Panc1 (cell line): ENCODE measurements around the gene FLT1. TPM values are rescaled to one million over a fixed set of nuclear protein-coding genes. Genes with fewer than 3 reads are reported as not detected.

ENCODE experiments used
- ATAC-seq: fragments of 200-7000 bp; cut with Tn5 transposase; 2 replicates; pipeline ENCODE4 v1.9.1; 2020; ENCODE audit warnings: mild to moderate bottlenecking, moderate library complexity
- BruUV-seq: library from RNA; stranded (reverse); fragments of 400-500 nt; replicated peaks from 2 replicates; lab custom pipeline; 2021; lab: Mats Ljungman, UMichigan
- CTCF ChIA-PET: fragments of 300-600 bp; sonication (Branson Sonifier 250); formaldehyde crosslinking; loops from one replicate; lab custom pipeline; 2022; ENCODE audit warnings: antibody characterized with exemption; lab: Charles Lee
- POLR2A ChIA-PET: fragments of 300-600 bp; sonication (Branson Sonifier 250); formaldehyde crosslinking; loops from one replicate; lab custom pipeline; 2022; ENCODE audit warnings: antibody characterized with exemption; lab: Charles Lee
- DNase-seq: peaks from one replicate; pipeline ENCODE4 v3.0.0-alpha.2; 2010; ENCODE audit warnings: low read depth, low spot score
- H3K27ac ChIP-seq: 2 replicates; pipeline ENCODE4 v1.5.1; 2011; ENCODE audit warnings: mild to moderate bottlenecking, low read length, inconsistent platforms
- H3K27me3 ChIP-seq: fragments of 200-500 bp; sonication (Bioruptor generic); 2 replicates; pipeline ENCODE4 v1.6.0; 2014; ENCODE audit warnings: low read length, inconsistent platforms; ENCODE audit not compliant: control insufficient read depth, insufficient read depth
- H3K36me3 ChIP-seq: fragments of 200-500 bp; sonication (Bioruptor generic); 2 replicates; pipeline ENCODE4 v1.5.1; 2014; ENCODE audit warnings: inconsistent platforms, mild to moderate bottlenecking, low read length, moderate library complexity; ENCODE audit not compliant: control insufficient read depth, insufficient read depth
- H3K4me1 ChIP-seq: 2 replicates; pipeline ENCODE4 v1.5.1; 2011; ENCODE audit warnings: inconsistent platforms, mild to moderate bottlenecking, low read length, moderate library complexity; ENCODE audit not compliant: control insufficient read depth, insufficient read depth
- H3K4me3 ChIP-seq, 2 experiments: 2 replicates each; pipeline ENCODE4 v1.5.1; 2011 to 2012; ENCODE audit warnings: low read depth in 2 of 2, low read length in 2 of 2, mild to moderate bottlenecking in 2 of 2, inconsistent platforms in 1 of 2, moderate library complexity in 1 of 2
- H3K9me3 ChIP-seq: fragments of 200-500 bp; sonication (Bioruptor generic); 2 replicates; pipeline ENCODE4 v1.5.1; 2014; ENCODE audit warnings: low read depth, mild to moderate bottlenecking, inconsistent platforms, low read length, moderate library complexity; ENCODE audit not compliant: control insufficient read depth, insufficient read depth
- POLR2AphosphoS5 ChIP-seq: IDR thresholded peaks from 2 replicates; pipeline ENCODE4 v1.6.1; 2012; ENCODE audit warnings: mild to moderate bottlenecking, low read depth, low read length, moderate library complexity
- SIN3A ChIP-seq: IDR thresholded peaks from 2 replicates; pipeline ENCODE4 v1.6.1; 2012; ENCODE audit warnings: low read depth, mild to moderate bottlenecking, low read length, moderate library complexity, borderline replicate concordance; ENCODE audit not compliant: insufficient read depth
- TCF7L2 ChIP-seq: IDR thresholded peaks from 2 replicates; pipeline ENCODE4 v1.6.1; 2011; ENCODE audit warnings: mild to moderate bottlenecking, low read depth, low read length, inconsistent platforms
- in situ Hi-C: cut with HindIII; loops from 2 replicates; pipeline ENCODE4 v1.10.0; 2016; ENCODE audit warnings: low sequenced_read_pairs, low pct_unique_long_range_greater_than_20kb
- intact Hi-C: fragments of 100-400 bp; cut with micrococcal nuclease; formaldehyde crosslinking; loops from one replicate; pipeline ENCODE4 v1.10.0; 2022; ENCODE audit not compliant: unreplicated experiment
- total RNA-seq: library from RNA; stranded (reverse); gene quantifications from one replicate; pipeline ENCODE4 v1.2.1, GENCODE V29; 2021; ENCODE audit not compliant: unreplicated experiment
- TF ChIP-seq, protein P1 (sequence below): fragments of 450-650 bp; IDR thresholded peaks from 2 replicates; pipeline ENCODE4 v1.5.1; 2017; ENCODE audit warnings: mild to moderate bottlenecking
- TF ChIP-seq, protein P2 (sequence below), 2 experiments: IDR thresholded peaks; 2 replicates each; pipeline ENCODE4 v1.6.1; 2011 to 2012; ENCODE audit warnings: low read depth in 2 of 2, control low read depth in 1 of 2, low read length in 1 of 2, mild to moderate bottlenecking in 1 of 2, moderate library complexity in 1 of 2; ENCODE audit not compliant: insufficient read depth in 1 of 2

Gene FLT1
- total RNA-seq, 1 experiment from 2014 or later, result 0.15 TPM

GRCh38 chr13:28329395-28330158 lies 165.4 kb downstream of the FLT1 start:
- Histone ChIP-seq H3K27ac (no peak overlapping the region), H3K27me3 (no peaks in the 10 kb centered on the region), H3K4me1 (no peaks in the 10 kb centered on the region), H3K36me3 (no peaks in the 10 kb centered on the region), H3K4me3 (no peak overlapping the region), H3K9me3 (no peaks in the 10 kb centered on the region)
- TF ChIP-seq, protein P1, sequence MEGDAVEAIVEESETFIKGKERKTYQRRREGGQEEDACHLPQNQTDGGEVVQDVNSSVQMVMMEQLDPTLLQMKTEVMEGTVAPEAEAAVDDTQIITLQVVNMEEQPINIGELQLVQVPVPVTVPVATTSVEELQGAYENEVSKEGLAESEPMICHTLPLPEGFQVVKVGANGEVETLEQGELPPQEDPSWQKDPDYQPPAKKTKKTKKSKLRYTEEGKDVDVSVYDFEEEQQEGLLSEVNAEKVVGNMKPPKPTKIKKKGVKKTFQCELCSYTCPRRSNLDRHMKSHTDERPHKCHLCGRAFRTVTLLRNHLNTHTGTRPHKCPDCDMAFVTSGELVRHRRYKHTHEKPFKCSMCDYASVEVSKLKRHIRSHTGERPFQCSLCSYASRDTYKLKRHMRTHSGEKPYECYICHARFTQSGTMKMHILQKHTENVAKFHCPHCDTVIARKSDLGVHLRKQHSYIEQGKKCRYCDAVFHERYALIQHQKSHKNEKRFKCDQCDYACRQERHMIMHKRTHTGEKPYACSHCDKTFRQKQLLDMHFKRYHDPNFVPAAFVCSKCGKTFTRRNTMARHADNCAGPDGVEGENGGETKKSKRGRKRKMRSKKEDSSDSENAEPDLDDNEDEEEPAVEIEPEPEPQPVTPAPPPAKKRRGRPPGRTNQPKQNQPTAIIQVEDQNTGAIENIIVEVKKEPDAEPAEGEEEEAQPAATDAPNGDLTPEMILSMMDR, result no peak
- TF ChIP-seq TCF7L2 (no peak), POLR2AphosphoS5 (no peak), SIN3A (no peak)
- TF ChIP-seq, protein P2, sequence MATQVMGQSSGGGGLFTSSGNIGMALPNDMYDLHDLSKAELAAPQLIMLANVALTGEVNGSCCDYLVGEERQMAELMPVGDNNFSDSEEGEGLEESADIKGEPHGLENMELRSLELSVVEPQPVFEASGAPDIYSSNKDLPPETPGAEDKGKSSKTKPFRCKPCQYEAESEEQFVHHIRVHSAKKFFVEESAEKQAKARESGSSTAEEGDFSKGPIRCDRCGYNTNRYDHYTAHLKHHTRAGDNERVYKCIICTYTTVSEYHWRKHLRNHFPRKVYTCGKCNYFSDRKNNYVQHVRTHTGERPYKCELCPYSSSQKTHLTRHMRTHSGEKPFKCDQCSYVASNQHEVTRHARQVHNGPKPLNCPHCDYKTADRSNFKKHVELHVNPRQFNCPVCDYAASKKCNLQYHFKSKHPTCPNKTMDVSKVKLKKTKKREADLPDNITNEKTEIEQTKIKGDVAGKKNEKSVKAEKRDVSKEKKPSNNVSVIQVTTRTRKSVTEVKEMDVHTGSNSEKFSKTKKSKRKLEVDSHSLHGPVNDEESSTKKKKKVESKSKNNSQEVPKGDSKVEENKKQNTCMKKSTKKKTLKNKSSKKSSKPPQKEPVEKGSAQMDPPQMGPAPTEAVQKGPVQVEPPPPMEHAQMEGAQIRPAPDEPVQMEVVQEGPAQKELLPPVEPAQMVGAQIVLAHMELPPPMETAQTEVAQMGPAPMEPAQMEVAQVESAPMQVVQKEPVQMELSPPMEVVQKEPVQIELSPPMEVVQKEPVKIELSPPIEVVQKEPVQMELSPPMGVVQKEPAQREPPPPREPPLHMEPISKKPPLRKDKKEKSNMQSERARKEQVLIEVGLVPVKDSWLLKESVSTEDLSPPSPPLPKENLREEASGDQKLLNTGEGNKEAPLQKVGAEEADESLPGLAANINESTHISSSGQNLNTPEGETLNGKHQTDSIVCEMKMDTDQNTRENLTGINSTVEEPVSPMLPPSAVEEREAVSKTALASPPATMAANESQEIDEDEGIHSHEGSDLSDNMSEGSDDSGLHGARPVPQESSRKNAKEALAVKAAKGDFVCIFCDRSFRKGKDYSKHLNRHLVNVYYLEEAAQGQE (IDR thresholded peaks at IDR 0.05; ENCODE audit: insufficient read depth in 1 of 2, low read depth in 2 of 2, low read length in 1 of 2), result no peak
- CTCF ChIA-PET, result no interaction called here
- POLR2A ChIA-PET, result no interaction called here
- BruUV-seq, result no TSS peak
- no peak for ATAC-seq
- in situ Hi-C loops, result no loop called here
- intact Hi-C loops, result loop anchor here (10.0 kb wide), 1 partner anchor 465 kb away; no protein-coding TSS in a partner anchor
- DNase-seq, result no peak

DNA sequence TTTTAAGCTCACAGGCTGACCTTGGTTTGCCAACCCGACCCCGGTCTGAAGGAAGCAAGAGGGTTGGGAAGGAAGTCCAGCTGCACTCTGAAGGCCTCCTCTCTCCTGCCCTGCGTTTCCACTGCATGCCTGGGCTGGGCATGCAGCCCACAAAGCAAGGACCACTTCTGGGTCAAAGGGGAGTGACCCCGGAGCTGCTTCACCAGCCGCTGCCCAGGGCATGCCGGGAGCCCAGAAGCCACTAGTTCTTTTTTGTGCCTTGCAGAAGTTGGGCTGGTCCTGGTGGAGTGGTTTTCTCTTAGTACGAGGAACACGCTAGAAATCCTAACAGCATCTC lies 166.7 kb downstream of the FLT1 start:
- Histone ChIP-seq H3K27ac (no peak overlapping the region), H3K4me3 (no peak overlapping the region), H3K36me3 (no peaks in the 10 kb centered on the region), H3K27me3 (no peaks in the 10 kb centered on the region), H3K9me3 (no peaks in the 10 kb centered on the region), H3K4me1 (no peaks in the 10 kb centered on the region)
- intact Hi-C loops, result loop anchor here (10.0 kb wide), 1 partner anchor 467 kb away; no protein-coding TSS in a partner anchor
- in situ Hi-C loops, result no loop called here
- BruUV-seq, result no TSS peak
- ChIA-PET POLR2A (no interaction called here), CTCF (no interaction called here)
- DNase-seq (no peak), ATAC-seq (no peak)
- TF ChIP-seq SIN3A, result no peak
- no peak for TF ChIP-seq POLR2AphosphoS5
- TF ChIP-seq, protein P2 (IDR thresholded peaks at IDR 0.05; ENCODE audit: insufficient read depth in 1 of 2, low read depth in 2 of 2, low read length in 1 of 2), result no peak
- TF ChIP-seq, protein P1, result no peak
- no peak for TF ChIP-seq TCF7L2
